Measurements from ENCODE around the gene CYLD. TPM values are rescaled to one million over a fixed set of nuclear protein-coding genes. Genes with fewer than 3 reads are reported as not detected.

CYLD gene
- total RNA-seq, 1 experiment from 2014 or later = 12.5 TPM

DNA sequence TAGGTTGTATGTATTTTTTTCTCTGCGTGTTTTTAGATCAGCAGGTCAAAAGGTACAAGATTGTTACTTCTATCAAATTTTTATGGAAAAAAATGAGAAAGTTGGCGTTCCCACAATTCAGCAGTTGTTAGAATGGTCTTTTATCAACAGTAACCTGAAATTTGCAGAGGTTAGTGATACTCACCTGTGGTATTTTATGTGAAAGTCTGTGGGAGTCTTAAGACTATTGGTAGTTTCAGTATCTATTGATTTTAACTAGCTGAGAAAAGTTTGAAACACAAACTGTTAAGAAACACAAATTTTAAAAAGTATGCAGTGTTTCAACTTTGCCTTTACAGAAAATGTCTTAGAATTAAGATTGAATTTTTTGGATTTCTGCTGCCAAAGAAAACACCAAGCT, 49.6 kb downstream of the CYLD start:
- Histone ChIP-seq H3K27me3 (ENCODE audit: insufficient read depth, low read length) (no peaks in the 10 kb centered on the region), H4K20me1 (ENCODE audit: control insufficient read depth, insufficient read depth, insufficient read length) (no peaks in the 10 kb centered on the region), H4K5ac (ENCODE audit: insufficient read length, low read depth, low read length) (no peak overlapping the region), H3K79me1 (ENCODE audit: insufficient read depth, low read depth, low read length, poor library complexity, severe bottlenecking) (no peaks in the 10 kb centered on the region), H4K8ac (replicated peaks; ENCODE audit: insufficient read length, low read depth, low read length) (no peak overlapping the region), H2BK15ac (ENCODE audit: low read depth, low read length) (no peak overlapping the region), H3K14ac (ENCODE audit: insufficient read depth, low read length) (no peak overlapping the region), H3K9ac (ENCODE audit: extremely low read depth, insufficient read length, low read length) (no peak overlapping the region), H2BK12ac (ENCODE audit: insufficient read length, low read depth, low read length) (no peak overlapping the region), H3K4ac (ENCODE audit: low read depth, low read length) (no peak overlapping the region), H3K27ac (ENCODE audit: insufficient read length, low read depth, low read length) (no peak overlapping the region), H2AFZ (ENCODE audit: low read length) (no peak overlapping the region), H3K4me1 (ENCODE audit: insufficient read depth, low read length) (no peaks in the 10 kb centered on the region), H4K91ac (ENCODE audit: insufficient read length, low read depth, low read length) (no peak overlapping the region), H3K56ac (ENCODE audit: insufficient read length, low read depth, low read length) (no peak overlapping the region), H3K18ac (ENCODE audit: insufficient read length, low read depth, low read length) (no peak overlapping the region), H2AK5ac (ENCODE audit: insufficient read length, low read length) (no peak overlapping the region), H3K23me2 (ENCODE audit: insufficient read length, low read depth, low read length, poor library complexity, severe bottlenecking) (no peaks in the 10 kb centered on the region), H3K23ac (ENCODE audit: insufficient read length, low read depth, low read length) (no peak overlapping the region), H2BK120ac (ENCODE audit: low read depth, low read length, poor library complexity, severe bottlenecking) (no peak overlapping the region), H2BK5ac (ENCODE audit: insufficient read length, low read length) (no peak overlapping the region), H3K79me2 (ENCODE audit: insufficient read depth, low read length) (no peaks in the 10 kb centered on the region), H3T11ph (ENCODE audit: low read length) (no peak overlapping the region), H3K4me2 (ENCODE audit: insufficient read depth, insufficient read length, low read length) (no peak overlapping the region), H2BK20ac (ENCODE audit: low read depth, low read length, poor library complexity, severe bottlenecking) (no peak overlapping the region), H3K9me3 (ENCODE audit: control insufficient read depth, low read depth, low read length) (no peaks in the 10 kb centered on the region)
- TF ChIP-seq, protein P1, sequence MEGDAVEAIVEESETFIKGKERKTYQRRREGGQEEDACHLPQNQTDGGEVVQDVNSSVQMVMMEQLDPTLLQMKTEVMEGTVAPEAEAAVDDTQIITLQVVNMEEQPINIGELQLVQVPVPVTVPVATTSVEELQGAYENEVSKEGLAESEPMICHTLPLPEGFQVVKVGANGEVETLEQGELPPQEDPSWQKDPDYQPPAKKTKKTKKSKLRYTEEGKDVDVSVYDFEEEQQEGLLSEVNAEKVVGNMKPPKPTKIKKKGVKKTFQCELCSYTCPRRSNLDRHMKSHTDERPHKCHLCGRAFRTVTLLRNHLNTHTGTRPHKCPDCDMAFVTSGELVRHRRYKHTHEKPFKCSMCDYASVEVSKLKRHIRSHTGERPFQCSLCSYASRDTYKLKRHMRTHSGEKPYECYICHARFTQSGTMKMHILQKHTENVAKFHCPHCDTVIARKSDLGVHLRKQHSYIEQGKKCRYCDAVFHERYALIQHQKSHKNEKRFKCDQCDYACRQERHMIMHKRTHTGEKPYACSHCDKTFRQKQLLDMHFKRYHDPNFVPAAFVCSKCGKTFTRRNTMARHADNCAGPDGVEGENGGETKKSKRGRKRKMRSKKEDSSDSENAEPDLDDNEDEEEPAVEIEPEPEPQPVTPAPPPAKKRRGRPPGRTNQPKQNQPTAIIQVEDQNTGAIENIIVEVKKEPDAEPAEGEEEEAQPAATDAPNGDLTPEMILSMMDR (conservative IDR thresholded peaks at IDR 0.05) = no peak
- no peak for DNase-seq
- Mint-ChIP-seq H3K36me3 (ENCODE audit: insufficient read depth in 1 of 3, low read depth in 3 of 3) (peaks cover 11 to 19% (median 13%) of the 10 kb centered on the region in 3 experiments; a peak in 6 of 7 replicates), H3K9me3 (peaks cover 9 to 13% of the 10 kb centered on the region in 2 experiments), H3K27me3 (ENCODE audit: low read depth) (no peaks in the 10 kb centered on the region), H3K4me1 (no peaks in the 10 kb centered on the region), H3K4me3 (no peak overlapping the region), H3K27ac (no peak overlapping the region)
- no CpG with 5 or more reads among the region's 2 CpGs for WGBS (ENCODE audit: extremely low coverage, insufficient read length, low lambda C conversion rate)

Data from H9 (cell line).